Skeletal muscle satellite cell (primary cell): Measurements from ENCODE around the gene VWA1.
"Not testable (repeated sequence)": the region's sequence is repeated elsewhere in the genome, so short reads cannot be mapped to it uniquely, and the experiment has no call there.

ENCODE experiments used
- H3K27me3 ChIP-seq: 2 replicates; pipeline ENCODE4 v1.7.0; 2013; ENCODE audit warnings: low read length; ENCODE audit not compliant: control insufficient read depth, insufficient read depth
- H3K36me3 ChIP-seq: 2 replicates; pipeline ENCODE4 v1.7.0; 2013; ENCODE audit warnings: mild to moderate bottlenecking, control low read depth, low read length; ENCODE audit not compliant: insufficient read depth
- H3K4me1 ChIP-seq: 2 replicates; pipeline ENCODE4 v1.7.0; 2013; ENCODE audit warnings: low read length; ENCODE audit not compliant: control insufficient read depth, insufficient read depth
- H3K4me2 ChIP-seq: 2 replicates; pipeline ENCODE4 v1.7.0; 2013; ENCODE audit warnings: mild to moderate bottlenecking, low read length
- H3K4me3 ChIP-seq: 2 replicates; pipeline ENCODE4 v1.7.0; 2013; ENCODE audit warnings: low read length
- H3K9ac ChIP-seq: 2 replicates; pipeline ENCODE4 v1.7.0; 2013; ENCODE audit warnings: mild to moderate bottlenecking, low read depth, low read length, moderate library complexity
- H3K9me3 ChIP-seq: replicated peaks from 2 replicates; pipeline ENCODE4 v1.7.0; 2013; ENCODE audit warnings: mild to moderate bottlenecking, control low read depth, low read length

Gene VWA1

DNA sequence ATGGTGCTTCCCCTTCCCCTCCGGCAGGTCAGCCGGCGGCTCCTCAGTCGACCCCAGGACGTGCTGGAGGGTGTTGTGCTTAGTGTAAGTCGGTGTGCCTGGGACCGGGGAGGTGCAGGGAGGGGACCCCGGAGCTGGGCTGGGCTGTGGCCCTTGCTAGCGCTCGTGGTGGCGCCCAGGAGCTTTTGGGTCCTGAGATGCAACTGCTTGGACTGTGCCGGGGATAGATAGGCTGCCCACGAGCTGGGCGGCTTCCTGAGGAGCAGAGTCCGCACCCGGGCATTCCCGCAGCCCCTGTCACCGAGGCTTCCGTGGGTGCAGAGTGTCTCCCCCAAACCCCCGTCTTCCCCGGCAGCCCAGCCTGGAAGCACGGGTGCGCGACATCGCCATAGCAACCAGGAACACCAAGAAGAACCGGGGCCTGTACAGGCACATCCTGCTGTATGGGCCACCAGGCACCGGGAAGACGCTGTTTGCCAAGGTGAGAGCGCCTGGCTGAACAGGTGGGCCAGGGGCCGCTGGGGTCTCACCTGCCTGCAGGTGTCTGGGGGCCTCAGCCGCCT is 50.3 kb downstream of the VWA1 start:
- not testable (repeated sequence) for H3K4me3 ChIP-seq, H3K4me1 ChIP-seq, H3K9ac ChIP-seq, H3K27me3 ChIP-seq, H3K9me3 ChIP-seq, H3K4me2 ChIP-seq
- peaks cover 58% of the 10 kb centered on the region for H3K36me3 ChIP-seq

DNA sequence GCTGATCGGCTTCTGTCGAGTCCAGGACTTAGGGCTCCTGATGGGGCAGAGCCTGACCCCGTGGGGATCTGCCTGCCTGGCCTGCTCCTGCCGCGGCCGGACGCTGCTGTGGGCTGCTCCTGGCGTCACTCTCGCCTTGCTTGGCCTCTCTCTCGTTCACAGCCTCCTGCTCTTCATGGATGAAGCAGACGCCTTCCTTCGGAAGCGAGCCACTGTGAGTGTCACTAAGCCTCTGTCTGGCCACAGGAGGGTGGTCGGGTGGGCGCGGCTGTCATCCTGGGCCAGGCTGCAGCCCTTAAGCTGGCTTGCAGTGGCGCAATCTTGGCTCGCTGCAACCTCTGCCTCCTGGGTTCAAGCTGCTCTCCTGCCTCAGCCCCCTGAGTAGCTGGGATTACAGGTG is 52.2 kb downstream of the VWA1 start:
- H3K27me3 ChIP-seq, result no peaks in the 10 kb centered on the region
- H3K4me2 ChIP-seq, result no peak overlapping the region
- H3K9ac ChIP-seq, result no peak overlapping the region
- peaks cover 4% of the 10 kb centered on the region for H3K9me3 ChIP-seq
- no peak overlapping the region for H3K4me3 ChIP-seq
- peaks cover 70% of the 10 kb centered on the region for H3K36me3 ChIP-seq
- no peaks in the 10 kb centered on the region for H3K4me1 ChIP-seq

DNA sequence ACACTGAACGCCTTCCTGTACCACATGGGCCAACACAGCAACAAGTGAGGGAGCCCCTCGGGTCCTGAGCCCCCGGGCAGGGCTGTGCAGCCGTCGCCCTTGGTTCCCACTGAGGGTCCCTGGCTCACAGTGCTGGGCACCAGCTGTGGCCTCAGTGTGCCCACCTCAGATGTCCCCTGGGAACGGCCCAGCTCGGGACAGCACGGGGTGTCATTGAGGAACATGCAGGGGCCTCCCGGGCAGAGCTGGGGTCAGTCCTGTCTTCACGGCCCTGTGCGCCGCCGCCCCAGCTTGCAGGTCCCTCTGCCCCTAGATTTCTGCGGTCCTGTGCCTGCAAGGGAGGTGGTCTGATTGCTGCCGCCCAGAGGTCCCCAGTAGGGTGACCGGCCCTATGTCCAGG is 53.7 kb downstream of the VWA1 start:
- Histone ChIP-seq H3K4me2 (no peak overlapping the region), H3K36me3 (peaks cover 66% of the 10 kb centered on the region), H3K27me3 (no peaks in the 10 kb centered on the region), H3K4me1 (no peaks in the 10 kb centered on the region), H3K4me3 (no peak overlapping the region), H3K9me3 (peaks cover 4% of the 10 kb centered on the region), H3K9ac (no peak overlapping the region)

DNA sequence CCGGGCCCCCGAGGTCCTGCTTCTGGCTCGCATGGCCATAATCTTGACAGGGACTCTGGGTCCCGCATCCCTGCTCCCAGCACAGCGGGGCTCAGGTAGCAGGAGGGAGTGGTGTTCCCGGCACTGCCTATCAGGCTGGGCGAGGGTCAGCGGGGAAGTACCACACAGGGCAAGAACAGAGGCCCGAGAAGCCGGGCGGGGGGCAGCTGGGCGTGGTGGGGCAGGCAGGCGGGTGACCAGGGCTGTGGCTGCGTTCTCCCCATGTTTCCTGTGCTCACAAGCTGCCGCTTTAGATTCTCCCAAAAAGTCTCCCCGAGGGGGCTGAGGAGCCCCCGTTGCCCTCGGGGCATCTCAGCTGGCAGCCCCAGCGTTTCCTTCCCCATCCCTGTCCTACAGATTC is 54.4 kb downstream of the VWA1 start:
- Histone ChIP-seq H3K27me3 (no peaks in the 10 kb centered on the region), H3K36me3 (peaks cover 62% of the 10 kb centered on the region), H3K4me2 (no peak overlapping the region), H3K9me3 (peaks cover 4% of the 10 kb centered on the region), H3K4me1 (no peaks in the 10 kb centered on the region), H3K9ac (no peak overlapping the region), H3K4me3 (no peak overlapping the region)

DNA sequence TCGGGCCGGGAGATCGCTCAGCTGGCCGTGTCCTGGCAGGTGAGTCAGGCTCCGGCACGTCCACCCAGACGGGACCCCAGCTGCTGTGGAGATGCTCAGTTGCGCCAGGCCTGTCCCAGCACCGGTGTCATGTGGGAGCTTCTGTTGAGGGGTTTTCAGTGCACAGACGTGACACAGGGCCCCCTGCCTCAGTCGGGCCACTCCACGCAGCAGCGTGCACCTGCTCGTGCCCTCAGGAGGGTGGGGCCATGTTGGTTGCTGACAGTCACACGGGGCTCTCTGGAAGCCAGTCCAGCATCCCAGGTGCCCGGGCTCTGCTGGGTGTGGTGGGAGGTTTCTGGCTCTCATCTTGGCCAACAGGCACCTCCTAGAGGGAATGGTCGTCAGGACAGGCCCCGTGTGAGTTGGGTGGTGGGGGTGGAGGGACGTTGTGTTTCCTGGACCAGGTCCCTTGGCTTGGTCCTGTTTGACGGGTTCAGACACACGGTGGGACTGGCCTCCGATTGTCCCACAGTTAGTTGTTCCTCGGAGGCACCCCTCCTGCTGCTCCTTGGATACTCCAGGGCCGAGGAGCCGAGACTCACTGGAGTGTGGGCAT is 55.2 kb downstream of the VWA1 start:
- H3K4me1 ChIP-seq, result no peaks in the 10 kb centered on the region
- peaks cover 64% of the 10 kb centered on the region for H3K36me3 ChIP-seq
- no peaks in the 10 kb centered on the region for H3K27me3 ChIP-seq
- H3K4me2 ChIP-seq, result no peak overlapping the region
- H3K9ac ChIP-seq, result no peak overlapping the region
- peaks cover 4% of the 10 kb centered on the region for H3K9me3 ChIP-seq
- no peak overlapping the region for H3K4me3 ChIP-seq

DNA sequence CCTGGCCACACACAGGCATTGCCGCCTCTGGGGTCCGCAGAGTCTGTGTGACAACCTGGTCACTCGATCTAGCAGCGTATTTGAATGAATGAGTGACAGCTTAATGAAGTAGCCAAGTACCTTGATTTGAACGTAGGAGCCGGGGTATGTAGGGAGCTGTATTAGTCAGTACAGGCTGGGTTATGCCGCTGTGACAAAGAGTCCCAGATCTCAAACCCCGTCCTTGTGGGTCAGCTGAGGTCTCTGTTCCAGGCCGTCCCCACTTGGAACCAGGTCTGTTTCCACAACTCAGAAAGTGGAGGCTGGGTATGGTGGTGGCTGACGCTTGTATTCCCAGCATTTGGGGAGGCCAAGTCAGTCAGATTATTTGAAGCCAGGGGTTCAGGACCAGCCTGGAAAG is 56.1 kb downstream of the VWA1 start:
- Histone ChIP-seq H3K4me2 (no peak overlapping the region), H3K9ac (no peak overlapping the region), H3K9me3 (peaks cover 4% of the 10 kb centered on the region), H3K4me3 (no peak overlapping the region), H3K4me1 (no peaks in the 10 kb centered on the region), H3K27me3 (no peaks in the 10 kb centered on the region), H3K36me3 (peaks cover 64% of the 10 kb centered on the region)
